ENCODE data around the gene AAR2.

AAR2 gene

GRCh38 chr20:36238153-36238552 is 1.9 kb downstream of the AAR2 start:
- Mint-ChIP-seq H3K9me3 (no peaks in the 10 kb centered on the region), H3K27me3 (no peaks in the 10 kb centered on the region), H3K4me1 (peaks cover 27% of the 10 kb centered on the region), H3K36me3 (no peaks in the 10 kb centered on the region), H3K4me3 (no peak overlapping the region), H3K27ac (no peak overlapping the region)
- ATAC-seq: no peak

GRCh38 chr20:36238760-36239159 is 2.5 kb downstream of the AAR2 start:
- no peaks in the 10 kb centered on the region for H3K27me3 Mint-ChIP-seq
- H3K27ac Mint-ChIP-seq: no peak overlapping the region
- H3K4me1 Mint-ChIP-seq: peaks cover 27% of the 10 kb centered on the region
- no peaks in the 10 kb centered on the region for H3K36me3 Mint-ChIP-seq
- H3K9me3 Mint-ChIP-seq: no peaks in the 10 kb centered on the region
- ATAC-seq: no peak
- H3K4me3 Mint-ChIP-seq: no peak overlapping the region

- peaks cover 27% of the 10 kb centered on the region for H3K4me1 Mint-ChIP-seq
- no peak for ATAC-seq
- H3K27ac Mint-ChIP-seq: no peak overlapping the region
- no peak overlapping the region for H3K4me3 Mint-ChIP-seq
- H3K27me3 Mint-ChIP-seq: no peaks in the 10 kb centered on the region
- peaks cover 4% of the 10 kb centered on the region for H3K36me3 Mint-ChIP-seq
- H3K9me3 Mint-ChIP-seq: no peaks in the 10 kb centered on the region
These were observed 3.8 kb downstream of the AAR2 start for GRCh38 chr20:36240076-36240475.

DNA sequence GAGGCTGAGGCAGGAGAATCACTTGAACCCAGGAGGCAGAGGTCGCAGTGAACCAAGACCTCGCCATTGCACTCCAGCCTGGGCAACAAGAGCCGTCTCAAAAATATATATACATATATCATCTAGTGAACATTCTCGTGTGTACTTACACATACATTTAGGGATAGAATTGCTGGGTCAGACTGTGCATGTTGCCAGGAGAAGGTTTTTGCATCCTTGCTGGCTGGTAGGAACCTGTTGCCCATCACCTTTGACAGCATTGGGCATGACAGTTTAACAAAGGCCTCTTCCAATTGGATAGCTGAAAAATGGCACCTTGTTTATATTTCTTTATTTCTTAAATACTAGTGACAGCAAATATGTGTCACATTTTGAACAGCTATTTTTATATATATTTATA is 5.4 kb downstream of the AAR2 start:
- peaks cover 11% of the 10 kb centered on the region for H3K36me3 Mint-ChIP-seq
- H3K9me3 Mint-ChIP-seq: no peaks in the 10 kb centered on the region
- no peak for ATAC-seq
- H3K4me1 Mint-ChIP-seq: peaks cover 26% of the 10 kb centered on the region
- no peaks in the 10 kb centered on the region for H3K27me3 Mint-ChIP-seq
- no peak overlapping the region for H3K4me3 Mint-ChIP-seq
- H3K27ac Mint-ChIP-seq: no peak overlapping the region

GRCh38 chr20:36243726-36244125 is 7.4 kb downstream of the AAR2 start:
- Mint-ChIP-seq H3K36me3 (peaks cover 29% of the 10 kb centered on the region), H3K27me3 (no peaks in the 10 kb centered on the region), H3K4me1 (peaks cover 17% of the 10 kb centered on the region), H3K4me3 (no peak overlapping the region), H3K27ac (no peak overlapping the region), H3K9me3 (no peaks in the 10 kb centered on the region)
- ATAC-seq: no peak

- peaks cover 44% of the 10 kb centered on the region for H3K36me3 Mint-ChIP-seq
These were observed 10.1 kb downstream of the AAR2 start for GRCh38 chr20:36246401-36246800.

GRCh38 chr20:36248836-36249235 is 12.6 kb downstream of the AAR2 start:
- Mint-ChIP-seq H3K27ac (no peak overlapping the region), H3K4me1 (peaks cover 14% of the 10 kb centered on the region), H3K27me3 (no peaks in the 10 kb centered on the region), H3K36me3 (peaks cover 59% of the 10 kb centered on the region), H3K9me3 (no peaks in the 10 kb centered on the region), H3K4me3 (no peak overlapping the region)
- no peak for ATAC-seq

More at GRCh38 chr20:36246401-36246800, 10.1 kb downstream of the AAR2 start:
- no peak for ATAC-seq
- Mint-ChIP-seq H3K27ac (no peak overlapping the region), H3K4me1 (peaks cover 14% of the 10 kb centered on the region), H3K9me3 (no peaks in the 10 kb centered on the region), H3K27me3 (no peaks in the 10 kb centered on the region), H3K4me3 (no peak overlapping the region)

DNA sequence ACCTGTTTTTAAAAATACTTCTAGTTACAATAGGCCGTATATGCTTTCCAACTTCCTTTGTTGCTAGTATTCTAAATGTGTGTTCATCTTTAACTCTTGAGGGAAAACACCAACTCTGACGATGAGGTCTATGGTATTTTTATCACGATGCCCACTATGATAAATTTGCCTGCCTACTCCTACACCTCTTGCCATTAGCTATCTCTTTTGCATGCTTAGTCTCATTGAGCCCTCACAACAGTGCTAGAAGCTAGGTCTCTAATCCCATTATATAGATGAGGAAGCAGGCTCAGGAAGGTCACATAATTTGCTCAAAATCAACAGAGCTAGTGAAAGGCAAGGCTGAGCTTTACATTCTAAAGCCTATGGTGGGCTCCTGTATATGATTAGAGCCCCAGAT is 13.2 kb downstream of the AAR2 start:
- Mint-ChIP-seq H3K9me3 (no peaks in the 10 kb centered on the region), H3K4me3 (no peak overlapping the region), H3K27me3 (no peaks in the 10 kb centered on the region), H3K4me1 (peaks cover 14% of the 10 kb centered on the region), H3K27ac (no peak overlapping the region), H3K36me3 (peaks cover 59% of the 10 kb centered on the region)
- no peak for ATAC-seq

DNA sequence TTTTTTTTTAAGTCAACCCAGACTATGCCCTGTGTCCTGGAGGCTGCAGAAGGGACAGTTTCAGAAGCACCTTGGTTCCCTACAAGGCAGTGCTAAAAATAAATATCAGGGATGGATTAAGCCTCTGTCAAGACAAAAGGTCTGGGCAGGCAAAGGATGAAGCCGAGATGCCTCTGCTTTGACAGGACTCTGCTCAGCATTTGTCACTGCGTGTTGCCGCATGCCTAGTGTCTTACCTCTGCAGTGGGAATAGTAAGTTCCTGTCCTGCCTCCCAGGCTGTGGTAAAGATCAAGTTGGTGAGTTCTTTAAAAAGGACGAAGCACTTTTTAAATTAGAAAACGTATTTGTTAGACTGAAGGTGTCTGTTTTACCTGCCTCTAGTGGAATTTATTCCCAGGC is 15.1 kb downstream of the AAR2 start:
- Mint-ChIP-seq H3K4me1 (peaks cover 14% of the 10 kb centered on the region), H3K36me3 (peaks cover 59% of the 10 kb centered on the region), H3K27me3 (no peaks in the 10 kb centered on the region), H3K9me3 (no peaks in the 10 kb centered on the region), H3K4me3 (no peak overlapping the region), H3K27ac (no peak overlapping the region)
- ATAC-seq: no peak

- H3K9me3 Mint-ChIP-seq: no peaks in the 10 kb centered on the region
- no peak overlapping the region for H3K27ac Mint-ChIP-seq
- H3K4me3 Mint-ChIP-seq: no peak overlapping the region
- peaks cover 14% of the 10 kb centered on the region for H3K4me1 Mint-ChIP-seq
- no peak for ATAC-seq
- no peaks in the 10 kb centered on the region for H3K27me3 Mint-ChIP-seq
- peaks cover 62% of the 10 kb centered on the region for H3K36me3 Mint-ChIP-seq
These were observed 16.2 kb downstream of the AAR2 start for GRCh38 chr20:36252511-36252910.

GRCh38 chr20:36253036-36253435 is 16.8 kb downstream of the AAR2 start:
- Mint-ChIP-seq H3K27me3 (no peaks in the 10 kb centered on the region), H3K36me3 (peaks cover 57% of the 10 kb centered on the region), H3K9me3 (no peaks in the 10 kb centered on the region)

GRCh38 chr20:36254076-36254475 is 17.8 kb downstream of the AAR2 start:
- Mint-ChIP-seq H3K27ac (no peak overlapping the region), H3K36me3 (peaks cover 49% of the 10 kb centered on the region), H3K9me3 (no peaks in the 10 kb centered on the region), H3K4me3 (no peak overlapping the region), H3K27me3 (no peaks in the 10 kb centered on the region), H3K4me1 (peaks cover 7% of the 10 kb centered on the region)
- no peak for ATAC-seq

More at GRCh38 chr20:36253036-36253435, 16.8 kb downstream of the AAR2 start:
- Mint-ChIP-seq H3K4me1 (peaks cover 14% of the 10 kb centered on the region), H3K27ac (no peak overlapping the region), H3K4me3 (no peak overlapping the region)
- no peak for ATAC-seq

GRCh38 chr20:36255445-36255844 is 19.2 kb downstream of the AAR2 start:
- peaks cover 40% of the 10 kb centered on the region for H3K36me3 Mint-ChIP-seq
- no peak overlapping the region for H3K27ac Mint-ChIP-seq
- no peak overlapping the region for H3K4me3 Mint-ChIP-seq
- ATAC-seq: no peak
- H3K9me3 Mint-ChIP-seq: no peaks in the 10 kb centered on the region
- H3K27me3 Mint-ChIP-seq: no peaks in the 10 kb centered on the region
- H3K4me1 Mint-ChIP-seq: no peaks in the 10 kb centered on the region

- H3K27me3 Mint-ChIP-seq: no peaks in the 10 kb centered on the region
- no peak overlapping the region for H3K4me3 Mint-ChIP-seq
- H3K27ac Mint-ChIP-seq: no peak overlapping the region
- no peak for ATAC-seq
- H3K4me1 Mint-ChIP-seq: no peaks in the 10 kb centered on the region
- H3K9me3 Mint-ChIP-seq: no peaks in the 10 kb centered on the region
- H3K36me3 Mint-ChIP-seq: peaks cover 20% of the 10 kb centered on the region
These were observed 23.1 kb downstream of the AAR2 start for GRCh38 chr20:36259177-36260061.

GRCh38 chr20:36260316-36260715 is 24.0 kb downstream of the AAR2 start:
- ATAC-seq: no peak
- Mint-ChIP-seq H3K27me3 (no peaks in the 10 kb centered on the region), H3K4me3 (no peak overlapping the region), H3K27ac (no peak overlapping the region), H3K9me3 (no peaks in the 10 kb centered on the region), H3K36me3 (peaks cover 20% of the 10 kb centered on the region), H3K4me1 (no peaks in the 10 kb centered on the region)

- no peak overlapping the region for H3K27ac Mint-ChIP-seq
- no peaks in the 10 kb centered on the region for H3K4me1 Mint-ChIP-seq
- peaks cover 8% of the 10 kb centered on the region for H3K36me3 Mint-ChIP-seq
- no peaks in the 10 kb centered on the region for H3K27me3 Mint-ChIP-seq
- H3K9me3 Mint-ChIP-seq: no peaks in the 10 kb centered on the region
- no peak for ATAC-seq
- H3K4me3 Mint-ChIP-seq: no peak overlapping the region
These were observed 25.3 kb downstream of the AAR2 start for GRCh38 chr20:36261389-36262105.
